PC-9 (cell line): Measurements from ENCODE around the gene RAP1GAP2.

ENCODE experiments used
- CTCF ChIP-seq: fragments of 200-600 bp; sonication (generic); conservative IDR thresholded peaks from 2 replicates; pipeline ENCODE4 v1.6.1; 2017; ENCODE audit warnings: mixed run types, antibody characterized with exemption, mild to moderate bottlenecking, moderate library complexity
- EZH2 ChIP-seq: fragments of 200-600 bp; sonication (generic); IDR thresholded peaks from 2 replicates; pipeline ENCODE4 v1.8.0; 2017; ENCODE audit warnings: antibody characterized with exemption, low read depth

GRCh38 chr17:2874189-2874686, 78.0 kb downstream of the RAP1GAP2 start:
- no peak for TF ChIP-seq CTCF
- no peak for TF ChIP-seq EZH2
